Stimulated activated naive CD8-positive, alpha-beta T cell treated with anti-CD3 and anti-CD28 coated beads, Interleukin-15, amount 100 ng/mL, for 72 hours (primary cell): ENCODE results near the gene ORMDL3.
"Not testable (repeated sequence)": the region's sequence is repeated elsewhere in the genome, so short reads cannot be mapped to it uniquely, and the experiment has no call there.

Experiments used
- ATAC-seq: fragments of 150-1000 bp; cut with Tn5 transposase; 2 replicates; pipeline ENCODE4 v1.10.0; 2021; ENCODE audit warnings: mild to moderate bottlenecking, moderate library complexity
- DNase-seq, 2 donors: peaks; one replicate each; pipeline ENCODE4 v3.0.0; 2021 to 2022
- H3K27ac Mint-ChIP-seq, 2 donors: one replicate each; pipeline ENCODE4 v1.8.0; 2022; ENCODE audit warnings: mild to moderate bottlenecking in 2 of 2, mixed read lengths in 2 of 2, moderate library complexity in 2 of 2
- H3K27me3 Mint-ChIP-seq: one replicate; pipeline ENCODE4 v1.8.0; 2022; ENCODE audit warnings: mixed read lengths
- H3K4me1 Mint-ChIP-seq: one replicate; pipeline ENCODE4 v1.8.0; 2022; ENCODE audit warnings: mild to moderate bottlenecking, mixed read lengths
- H3K4me3 Mint-ChIP-seq, 2 donors: one replicate each; pipeline ENCODE4 v1.8.0; 2022; ENCODE audit warnings: mild to moderate bottlenecking in 2 of 2, mixed read lengths in 2 of 2, moderate library complexity in 1 of 2
- H3K9me3 Mint-ChIP-seq, 2 donors: one replicate each; pipeline ENCODE4 v1.8.0; 2022; ENCODE audit warnings: mixed read lengths in 2 of 2

The ORMDL3 gene

DNA sequence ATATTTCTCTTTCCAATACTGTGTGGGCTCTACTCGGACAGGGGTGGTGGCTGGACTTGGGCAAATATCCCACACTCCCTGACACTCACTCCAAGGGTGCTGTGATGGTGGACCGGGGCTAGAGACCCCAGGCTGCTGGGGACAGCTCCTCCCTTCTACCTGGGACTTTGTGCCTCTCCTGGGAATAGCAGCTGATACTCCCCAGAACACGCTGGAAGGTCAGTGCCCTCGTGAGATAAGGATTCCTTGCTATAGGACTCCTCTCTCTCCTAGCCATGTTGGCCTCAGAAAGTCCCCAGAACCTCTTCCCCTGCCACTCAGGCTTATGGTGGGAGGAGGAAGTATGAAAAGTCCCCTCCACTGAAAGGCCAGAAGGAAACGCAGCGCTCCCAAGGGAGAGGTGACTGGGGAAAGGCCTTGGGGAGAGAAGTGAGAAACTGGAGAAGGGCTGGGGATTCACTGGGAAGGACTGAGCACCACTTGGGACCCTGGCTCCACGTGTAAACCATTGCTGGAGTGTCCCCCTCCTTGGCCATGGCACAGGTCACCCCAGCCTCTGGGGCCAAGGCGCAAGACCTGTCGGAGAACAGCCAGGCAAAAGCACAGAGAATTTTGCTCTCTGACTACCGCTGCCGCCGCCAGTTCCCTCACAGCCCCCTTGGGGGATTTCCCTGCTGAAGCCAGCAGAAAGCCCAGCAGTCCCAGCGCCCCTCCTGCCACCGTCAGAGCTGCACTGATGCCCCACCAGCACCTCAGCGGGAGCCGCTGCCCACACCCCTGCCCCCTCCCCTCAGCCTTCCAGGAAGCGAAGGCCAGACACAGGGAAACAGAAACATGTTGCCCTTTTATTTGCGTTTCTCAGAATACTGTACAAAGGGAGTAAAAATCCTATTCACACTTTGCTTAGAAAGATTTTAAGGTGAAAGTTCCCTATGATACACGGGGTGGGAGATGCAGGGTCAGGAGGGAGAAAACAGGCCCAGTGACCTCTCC, 6.9 kb downstream of the ORMDL3 start:
- peak; percentile 81 for ATAC-seq
- no peaks in the 10 kb centered on the region for H3K27me3 Mint-ChIP-seq
- H3K9me3 Mint-ChIP-seq = no peaks in the 10 kb centered on the region
- DNase-seq = peak; percentile 29 to 82
- peak overlapping the region; percentile 98 for H3K4me3 Mint-ChIP-seq
- H3K4me1 Mint-ChIP-seq = peaks cover 93% of the 10 kb centered on the region
- H3K27ac Mint-ChIP-seq = peak overlapping the region; percentile 91 to 97

DNA sequence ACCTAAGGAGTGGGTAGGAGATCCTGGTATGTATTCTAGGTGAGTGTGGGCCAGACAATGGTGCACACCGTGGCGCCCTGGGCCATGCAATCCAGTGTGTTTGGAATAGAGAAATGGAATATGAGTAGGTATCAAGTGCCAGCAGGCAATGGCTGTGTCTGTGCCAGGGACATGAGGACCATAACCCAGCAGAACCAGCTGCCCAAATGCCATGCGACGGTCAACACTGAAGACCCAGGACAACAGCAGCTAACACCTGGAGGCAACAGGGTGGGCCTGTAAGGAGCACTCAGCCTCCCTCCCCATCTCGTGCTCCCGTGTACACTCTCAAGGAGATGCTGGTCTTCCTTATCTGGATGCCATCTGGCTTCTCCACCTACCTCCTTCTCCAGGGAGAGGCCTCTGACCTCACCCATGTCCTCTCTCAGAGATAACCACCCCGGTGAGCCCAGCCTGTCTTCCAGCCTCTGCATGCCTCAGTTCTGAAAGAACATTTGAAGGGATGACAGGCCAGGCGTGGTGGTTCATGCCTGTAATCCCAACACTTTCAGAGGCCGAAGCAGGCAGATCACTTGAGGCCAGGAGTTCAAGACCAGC, 8.2 kb downstream of the ORMDL3 start:
- no peaks in the 10 kb centered on the region for H3K27me3 Mint-ChIP-seq

DNA sequence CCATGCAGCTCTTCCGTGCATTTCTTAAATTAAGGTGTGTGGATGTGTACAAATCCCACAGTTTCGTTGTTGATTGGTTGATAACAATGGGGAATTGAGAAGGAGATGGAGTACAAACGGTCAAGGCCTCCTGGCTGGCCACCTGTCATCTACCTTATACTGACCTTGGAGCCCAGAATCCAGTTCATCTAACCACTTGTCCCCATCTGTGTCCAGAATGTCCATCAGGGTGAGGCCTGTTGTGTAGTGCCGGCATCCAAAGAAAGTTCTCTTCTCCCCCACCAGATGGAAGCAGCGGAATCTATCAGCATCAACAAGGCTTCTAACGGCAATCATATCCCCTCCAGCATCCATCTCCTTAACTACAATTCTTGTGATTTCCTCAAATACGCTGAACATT, 10.5 kb downstream of the ORMDL3 start:
- ATAC-seq (no peak), DNase-seq (no peak)
- Mint-ChIP-seq H3K27me3 (no peaks in the 10 kb centered on the region), H3K4me1 (peaks cover 57% of the 10 kb centered on the region), H3K9me3 (no peaks in the 10 kb centered on the region), H3K27ac (no peak overlapping the region), H3K4me3 (peak overlapping the region in 1 of 2 donors; percentile 24)

More for the DNA sequence above, 8.2 kb downstream of the ORMDL3 start:
- Mint-ChIP-seq H3K9me3 (no peaks in the 10 kb centered on the region), H3K27ac (peak overlapping the region in 1 of 2 donors; percentile 12), H3K4me3 (no peak overlapping the region), H3K4me1 (peaks cover 80% of the 10 kb centered on the region)
- ATAC-seq (no peak), DNase-seq (no peak)

DNA sequence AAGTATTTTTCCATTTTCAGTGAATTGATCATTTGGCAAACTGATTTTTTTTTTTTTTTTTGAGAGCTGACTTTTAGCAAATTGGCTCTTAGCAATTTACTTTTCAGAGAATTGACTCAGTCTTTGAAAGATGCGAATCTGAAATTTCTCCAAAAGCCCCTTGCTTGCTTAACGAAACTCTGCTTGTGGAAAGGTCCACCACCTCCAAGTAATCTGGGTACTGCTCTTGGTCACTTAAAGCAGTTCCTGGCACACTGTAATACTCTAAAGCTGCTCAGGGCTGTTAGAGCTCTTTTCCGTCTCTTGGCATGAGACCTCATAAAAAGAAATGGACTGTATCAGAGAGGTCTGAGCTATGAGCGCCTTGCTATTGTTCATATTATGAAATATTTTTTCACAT, 11.8 kb downstream of the ORMDL3 start:
- H3K4me3 Mint-ChIP-seq = no peak overlapping the region
- H3K9me3 Mint-ChIP-seq = no peaks in the 10 kb centered on the region
- H3K27me3 Mint-ChIP-seq = no peaks in the 10 kb centered on the region
- peak overlapping the region; percentile 15 to 32 for H3K27ac Mint-ChIP-seq
- ATAC-seq (peak; percentile 84), DNase-seq (no peak)
- peaks cover 50% of the 10 kb centered on the region for H3K4me1 Mint-ChIP-seq

DNA sequence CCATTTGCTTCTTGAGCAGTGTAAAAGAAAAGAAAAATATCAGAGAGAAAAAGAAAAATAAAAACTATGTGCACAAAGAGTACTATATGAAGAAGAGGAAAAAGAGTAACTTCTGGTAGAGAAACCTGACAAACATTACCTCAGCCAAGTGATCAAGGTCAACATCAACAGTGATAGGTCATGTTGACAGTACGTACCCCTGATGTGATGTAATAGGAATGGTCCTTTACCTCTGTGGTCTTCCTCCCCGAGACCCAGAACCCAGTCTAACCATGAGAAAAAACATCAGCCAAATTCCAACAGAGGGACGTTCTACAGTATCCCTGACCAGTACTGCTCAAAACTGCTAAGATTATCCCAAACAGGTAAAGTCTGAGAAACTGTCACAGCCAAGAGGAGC, 13.4 kb downstream of the ORMDL3 start:
- ATAC-seq = no peak
- H3K9me3 Mint-ChIP-seq = no peaks in the 10 kb centered on the region
- peaks cover 35% of the 10 kb centered on the region for H3K4me1 Mint-ChIP-seq
- H3K27ac Mint-ChIP-seq = no peak overlapping the region
- DNase-seq = no peak
- no peaks in the 10 kb centered on the region for H3K27me3 Mint-ChIP-seq
- H3K4me3 Mint-ChIP-seq = no peak overlapping the region

DNA sequence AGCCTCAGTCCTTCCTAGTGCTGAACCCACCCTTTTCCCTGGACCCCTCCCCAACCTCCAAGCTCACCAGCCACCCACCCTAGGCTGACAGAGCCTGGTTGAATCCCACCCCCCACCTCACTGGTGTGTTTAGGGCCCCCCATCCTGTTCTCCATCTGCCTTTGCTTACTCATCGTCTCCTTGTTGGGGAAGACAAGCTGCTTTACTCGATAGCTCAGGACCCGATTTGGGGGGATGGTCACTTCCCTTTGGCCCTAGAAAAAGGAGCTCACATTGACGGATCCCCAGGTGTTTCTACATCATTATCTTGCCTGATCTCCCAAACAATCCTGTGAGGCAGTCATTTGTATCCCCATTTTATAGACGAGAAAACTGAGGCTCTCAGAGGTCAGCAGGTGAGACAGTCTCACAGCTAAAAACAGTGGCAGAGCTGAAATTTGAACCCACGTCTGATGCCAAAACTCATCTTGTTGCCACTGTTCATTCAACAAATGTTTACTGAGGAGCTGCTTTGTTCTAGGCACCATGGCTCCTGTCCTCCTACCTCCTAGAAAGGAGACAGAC, 18.5 kb downstream of the ORMDL3 start:
- Mint-ChIP-seq H3K4me3 (no peak overlapping the region), H3K9me3 (no peaks in the 10 kb centered on the region), H3K27ac (peak overlapping the region in 1 of 2 donors; percentile 59), H3K4me1 (peaks cover 15% of the 10 kb centered on the region), H3K27me3 (no peaks in the 10 kb centered on the region)
- DNase-seq = no peak
- no peak for ATAC-seq

DNA sequence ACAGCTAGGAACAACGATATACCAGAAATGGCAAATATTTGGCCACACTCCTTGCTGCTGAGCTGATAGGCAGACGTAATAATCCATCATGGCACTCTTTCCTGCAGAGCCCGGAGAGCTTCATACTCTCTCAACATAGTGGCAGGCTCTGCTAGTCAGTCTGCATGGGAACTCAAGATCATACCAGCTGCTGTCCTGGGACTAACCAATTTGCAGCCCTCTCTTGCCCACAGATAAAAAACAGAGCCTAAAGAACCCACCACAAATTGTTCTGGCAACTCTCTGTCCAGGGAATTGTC, 22.5 kb downstream of the ORMDL3 start:
- DNase-seq (no peak), ATAC-seq (no peak)
- Mint-ChIP-seq H3K4me1 (peaks cover 18% of the 10 kb centered on the region), H3K4me3 (no peak overlapping the region), H3K27ac (no peak overlapping the region), H3K9me3 (no peaks in the 10 kb centered on the region), H3K27me3 (no peaks in the 10 kb centered on the region)

DNA sequence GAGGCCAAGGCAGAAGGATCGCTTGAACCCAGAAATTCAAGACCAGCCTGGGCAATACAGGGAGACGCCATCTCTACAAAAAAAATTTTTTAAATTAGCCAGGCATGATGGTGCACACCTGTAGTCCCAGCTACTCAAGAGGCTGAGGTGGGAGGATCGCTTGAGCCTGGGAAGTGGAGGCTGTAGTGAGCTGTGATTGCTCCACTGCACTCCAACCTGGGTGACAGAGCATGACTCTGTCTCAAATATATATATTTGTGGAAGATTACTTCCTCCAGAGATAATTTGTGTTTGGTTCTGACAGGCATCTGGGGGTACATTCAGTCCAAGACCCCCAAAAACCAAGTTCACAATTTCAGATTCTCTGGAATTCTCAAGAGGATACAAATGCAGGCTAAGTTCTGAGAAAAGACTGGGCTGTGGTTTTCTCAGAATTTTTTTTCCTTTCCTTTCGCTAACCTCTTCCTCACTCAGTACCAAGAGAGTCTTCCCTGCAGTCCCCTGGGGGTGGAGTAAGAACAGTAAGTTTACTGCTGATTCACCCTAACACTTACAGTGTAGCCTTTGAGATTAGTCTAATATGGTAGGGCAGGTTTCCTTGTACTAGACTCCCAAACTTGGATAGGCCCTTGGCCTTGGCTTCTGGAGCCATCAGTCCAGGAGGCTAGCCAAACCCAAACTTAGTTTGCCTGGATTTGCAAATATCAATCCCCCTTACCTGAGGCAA, 24.1 kb downstream of the ORMDL3 start:
- peaks cover 18% of the 10 kb centered on the region for H3K4me1 Mint-ChIP-seq
- no peak overlapping the region for H3K4me3 Mint-ChIP-seq
- DNase-seq (no peak), ATAC-seq (peak; percentile 78)
- no peaks in the 10 kb centered on the region for H3K9me3 Mint-ChIP-seq
- H3K27ac Mint-ChIP-seq = no peak overlapping the region
- no peaks in the 10 kb centered on the region for H3K27me3 Mint-ChIP-seq

DNA sequence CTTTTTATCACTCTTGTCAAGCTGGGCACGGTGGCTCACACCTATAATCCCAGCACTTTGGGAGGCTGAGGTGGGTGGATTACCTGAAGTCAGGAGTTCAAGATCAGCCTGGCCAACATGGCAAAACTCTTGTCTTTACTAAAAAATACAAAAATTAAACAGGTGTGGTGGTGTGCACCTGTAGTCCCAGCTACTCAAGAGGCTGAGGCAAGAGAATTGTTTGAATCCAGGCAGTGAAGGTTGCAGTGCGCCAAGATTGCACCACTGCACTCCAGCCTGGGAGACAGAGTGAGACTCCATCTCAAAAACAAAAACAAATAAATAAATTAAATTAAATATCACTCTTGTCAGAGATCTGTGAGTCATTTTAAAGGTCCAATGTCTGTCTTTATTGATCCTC, 25.4 kb downstream of the ORMDL3 start:
- not testable (repeated sequence) for H3K27me3 Mint-ChIP-seq, H3K27ac Mint-ChIP-seq, DNase-seq, ATAC-seq, H3K9me3 Mint-ChIP-seq, H3K4me3 Mint-ChIP-seq
- H3K4me1 Mint-ChIP-seq = peaks cover 18% of the 10 kb centered on the region

DNA sequence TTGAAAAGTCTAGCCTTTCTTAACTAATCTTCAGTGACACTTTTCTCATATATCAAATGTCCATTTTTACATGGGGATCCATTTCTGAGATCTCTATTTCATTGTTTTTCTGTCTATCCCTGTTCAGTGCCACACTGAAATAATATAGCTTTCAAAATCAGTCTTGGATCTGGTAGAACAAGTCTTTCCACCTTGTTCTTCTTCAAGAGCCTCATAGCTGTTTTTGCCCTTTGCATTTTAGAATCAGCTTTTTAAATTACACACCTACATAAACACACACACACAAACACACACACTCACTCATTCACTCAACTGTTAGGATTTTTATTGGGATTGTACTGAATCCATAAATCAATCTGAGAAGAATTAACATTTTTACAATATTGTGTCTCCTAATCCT, 28.2 kb downstream of the ORMDL3 start:
- H3K4me3 Mint-ChIP-seq = no peak overlapping the region
- DNase-seq = no peak
- no peaks in the 10 kb centered on the region for H3K9me3 Mint-ChIP-seq
- no peak for ATAC-seq
- H3K4me1 Mint-ChIP-seq = peaks cover 18% of the 10 kb centered on the region
- no peak overlapping the region for H3K27ac Mint-ChIP-seq
- H3K27me3 Mint-ChIP-seq = no peaks in the 10 kb centered on the region

DNA sequence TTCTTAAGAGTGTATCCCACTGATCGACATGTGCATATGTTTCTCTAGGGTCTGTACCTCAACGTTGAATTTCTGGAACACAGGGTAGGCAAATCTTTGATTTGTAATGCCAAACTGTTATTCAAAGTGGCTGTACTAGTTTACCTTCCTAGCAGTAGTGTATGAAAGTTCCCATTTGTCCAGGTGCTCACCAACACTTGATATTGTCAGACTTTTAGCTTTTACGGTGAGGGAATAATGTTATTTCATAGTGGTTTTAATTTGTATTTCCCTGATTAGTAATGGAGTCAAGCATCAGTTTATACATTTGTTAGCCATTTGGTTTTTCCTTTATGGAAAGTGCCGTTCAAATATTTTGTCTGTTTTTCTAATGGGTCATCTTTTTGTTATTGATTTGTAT, 29.3 kb downstream of the ORMDL3 start:
- Mint-ChIP-seq H3K4me1 (peaks cover 9% of the 10 kb centered on the region), H3K27me3 (no peaks in the 10 kb centered on the region), H3K4me3 (no peak overlapping the region), H3K27ac (peak overlapping the region in 1 of 2 donors; percentile 25), H3K9me3 (no peaks in the 10 kb centered on the region)
- DNase-seq = no peak
- no peak for ATAC-seq

DNA sequence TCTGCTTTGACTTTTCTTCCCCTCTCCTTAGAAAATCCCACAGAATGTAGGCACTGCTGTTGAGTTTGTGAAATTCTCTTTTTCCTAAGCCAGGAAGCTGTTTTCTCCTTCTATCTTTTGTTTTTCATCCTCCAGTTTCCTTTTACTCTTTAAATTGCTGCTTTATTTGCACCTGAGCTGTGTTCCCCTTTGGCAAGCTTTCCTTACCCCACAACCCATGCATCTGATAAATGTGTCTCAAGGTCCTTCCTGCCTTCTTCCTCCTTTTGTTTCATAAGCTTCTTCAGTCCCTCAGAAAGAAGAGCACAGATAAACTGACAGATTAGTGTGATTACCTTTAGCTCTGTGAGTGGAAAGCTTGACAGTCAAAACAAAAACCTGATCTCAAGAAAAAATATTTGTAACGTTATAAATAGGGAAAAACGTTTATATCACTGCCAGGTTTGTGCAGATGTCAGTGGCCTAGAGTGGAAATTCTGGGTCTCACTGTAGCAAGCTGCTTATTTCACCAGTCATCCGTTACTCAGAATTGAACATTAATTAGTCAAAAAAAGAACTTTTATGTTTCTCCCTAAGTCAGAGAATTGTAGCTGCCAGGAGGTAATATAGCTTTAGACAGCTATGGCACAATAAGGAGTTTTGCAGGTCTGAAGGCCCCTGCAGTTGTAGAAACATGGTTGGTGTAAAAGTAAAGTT, 32.6 kb downstream of the ORMDL3 start:
- no peaks in the 10 kb centered on the region for H3K27me3 Mint-ChIP-seq
- H3K4me1 Mint-ChIP-seq = peaks cover 6% of the 10 kb centered on the region
- DNase-seq (no peak), ATAC-seq (no peak)
- H3K4me3 Mint-ChIP-seq = no peak overlapping the region
- no peak overlapping the region for H3K27ac Mint-ChIP-seq
- no peaks in the 10 kb centered on the region for H3K9me3 Mint-ChIP-seq

DNA sequence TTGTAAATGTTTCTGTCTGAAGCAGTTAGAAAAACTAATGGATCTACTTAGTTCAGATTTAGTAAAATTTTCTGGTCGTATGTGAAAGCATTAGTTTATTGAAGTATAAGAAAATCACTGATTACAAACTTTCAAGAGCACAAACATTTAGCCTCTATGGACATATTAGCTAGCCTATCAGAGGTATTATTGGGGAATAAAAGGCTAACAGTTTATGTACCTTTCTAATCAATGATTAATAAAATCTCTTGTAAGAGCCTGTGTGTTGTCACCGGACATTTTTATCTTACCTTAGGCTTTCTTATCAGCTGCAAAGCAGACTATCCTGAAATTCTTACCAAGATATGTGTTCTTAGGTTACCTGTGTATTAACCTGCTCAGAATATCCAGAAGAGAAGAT, 38.2 kb downstream of the ORMDL3 start:
- Mint-ChIP-seq H3K27ac (no peak overlapping the region), H3K4me3 (no peak overlapping the region), H3K9me3 (no peaks in the 10 kb centered on the region), H3K4me1 (no peaks in the 10 kb centered on the region), H3K27me3 (peaks cover 8% of the 10 kb centered on the region)
- DNase-seq (no peak), ATAC-seq (no peak)

DNA sequence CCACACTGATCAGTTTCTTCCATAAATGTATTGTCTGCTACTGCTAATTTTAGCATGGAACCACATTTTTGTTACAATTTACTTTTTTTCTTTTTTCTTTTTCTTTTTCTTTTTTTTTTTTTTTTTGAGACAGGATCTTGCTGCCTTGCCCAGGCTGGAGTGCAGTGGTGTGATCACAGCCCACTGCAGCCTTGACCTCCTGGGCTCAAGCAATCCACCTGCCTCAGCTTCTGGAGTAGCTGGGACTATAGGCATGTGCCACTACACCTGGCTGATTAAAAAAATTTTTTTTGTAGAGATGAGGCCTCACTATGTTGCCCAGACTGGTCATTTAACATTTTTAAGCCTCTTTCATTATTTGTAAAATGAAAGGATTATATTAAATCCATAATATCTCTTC, 40.3 kb downstream of the ORMDL3 start:
- Mint-ChIP-seq H3K4me3 (no peak overlapping the region), H3K27ac (no peak overlapping the region), H3K9me3 (no peaks in the 10 kb centered on the region), H3K4me1 (no peaks in the 10 kb centered on the region), H3K27me3 (peaks cover 8% of the 10 kb centered on the region)
- ATAC-seq = no peak
- DNase-seq = no peak

DNA sequence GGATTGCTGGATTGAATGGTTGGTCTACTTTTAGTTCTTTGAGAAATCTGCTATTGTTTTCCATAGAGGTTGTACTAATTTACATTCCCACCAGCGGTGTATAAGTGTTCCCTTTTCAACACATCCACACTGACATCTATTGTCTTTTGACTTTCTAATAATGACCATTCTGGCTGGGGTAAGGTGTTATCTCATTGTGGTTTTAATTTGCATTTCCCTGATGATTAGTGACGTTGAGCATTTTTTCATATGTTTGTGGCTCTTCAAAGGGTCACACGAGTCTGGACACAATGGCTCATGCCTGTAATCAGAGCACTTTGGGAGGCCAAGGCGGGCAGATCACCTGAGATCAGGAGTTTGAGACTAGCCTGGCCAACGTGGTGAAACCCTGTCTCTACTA, 41.3 kb downstream of the ORMDL3 start:
- H3K9me3 Mint-ChIP-seq, H3K27ac Mint-ChIP-seq, H3K27me3 Mint-ChIP-seq, H3K4me1 Mint-ChIP-seq, DNase-seq, H3K4me3 Mint-ChIP-seq, ATAC-seq: not testable (repeated sequence)
